ENCODE results near the gene TRIM61.

TRIM61 gene

GRCh38 chr4:165013691-165014090 is 36.2 kb upstream of the TRIM61 start:
- H3K18ac ChIP-seq (ENCODE audit: low read length): no peak overlapping the region
- no peak overlapping the region for H4K91ac ChIP-seq (ENCODE audit: low read depth, low read length)
- no peak overlapping the region for H4K8ac ChIP-seq (ENCODE audit: low read depth, low read length)
- no peaks in the 10 kb centered on the region for H3K79me1 ChIP-seq (ENCODE audit: low read length)
- H3K14ac ChIP-seq (ENCODE audit: low read length): no peak overlapping the region
- H2BK12ac ChIP-seq (ENCODE audit: low read length): no peak overlapping the region
- DNase-seq: no peak
- H3K9ac ChIP-seq (ENCODE audit: low read length): no peak overlapping the region
- H3K4ac ChIP-seq (ENCODE audit: low read depth, low read length): no peak overlapping the region
- no peaks in the 10 kb centered on the region for H3K4me1 ChIP-seq (ENCODE audit: control insufficient read depth in 1 of 2, insufficient read depth in 2 of 2, low read length in 2 of 2)
- H3K36me3 ChIP-seq (ENCODE audit: control insufficient read depth in 1 of 2, insufficient read depth in 2 of 2, low read length in 2 of 2): no peaks in the 10 kb centered on the region
- no peaks in the 10 kb centered on the region for H3K27me3 ChIP-seq (ENCODE audit: insufficient read depth, low read length)
- H3K27ac ChIP-seq (ENCODE audit: low read depth, low read length): no peak overlapping the region
- no peak overlapping the region for H3K4me2 ChIP-seq (ENCODE audit: low read length)
- no peak overlapping the region for H2AK5ac ChIP-seq (ENCODE audit: low read length)
- H3K9me3 ChIP-seq (ENCODE audit: insufficient read depth, low read depth, low read length): no peaks in the 10 kb centered on the region
- H3K23ac ChIP-seq (ENCODE audit: low read length): no peak overlapping the region
- no peak overlapping the region for H3K4me3 ChIP-seq (ENCODE audit: low read depth, low read length)
- no peak overlapping the region for H4K12ac ChIP-seq (ENCODE audit: low read depth, low read length)
- no peak overlapping the region for H2BK120ac ChIP-seq (ENCODE audit: insufficient read depth, low read length, poor library complexity)
- H2AFZ ChIP-seq (ENCODE audit: insufficient read depth, low read length, poor library complexity): no peak overlapping the region
- H3K79me2 ChIP-seq (ENCODE audit: control insufficient read depth, insufficient read depth, low read length, poor library complexity): no peaks in the 10 kb centered on the region
- no peak overlapping the region for H2BK5ac ChIP-seq (ENCODE audit: low read depth, low read length, poor library complexity)

GRCh38 chr4:165011403-165011802 is 33.9 kb upstream of the TRIM61 start:
- Histone ChIP-seq H2BK5ac (ENCODE audit: low read depth, low read length, poor library complexity) (no peak overlapping the region), H3K4me2 (ENCODE audit: low read length) (no peak overlapping the region), H4K91ac (ENCODE audit: low read depth, low read length) (no peak overlapping the region), H3K14ac (ENCODE audit: low read length) (no peak overlapping the region), H2BK120ac (ENCODE audit: insufficient read depth, low read length, poor library complexity) (no peak overlapping the region), H3K4me3 (ENCODE audit: low read depth, low read length) (no peak overlapping the region), H3K27ac (ENCODE audit: low read depth, low read length) (no peak overlapping the region), H3K27me3 (ENCODE audit: insufficient read depth, low read length) (no peaks in the 10 kb centered on the region), H4K8ac (ENCODE audit: low read depth, low read length) (no peak overlapping the region), H3K79me1 (ENCODE audit: low read length) (no peaks in the 10 kb centered on the region), H3K36me3 (ENCODE audit: control insufficient read depth in 1 of 2, insufficient read depth in 2 of 2, low read length in 2 of 2) (no peaks in the 10 kb centered on the region), H3K9me3 (ENCODE audit: insufficient read depth, low read depth, low read length) (no peaks in the 10 kb centered on the region), H2BK12ac (ENCODE audit: low read length) (no peak overlapping the region), H3K18ac (ENCODE audit: low read length) (no peak overlapping the region), H3K79me2 (ENCODE audit: control insufficient read depth, insufficient read depth, low read length, poor library complexity) (no peaks in the 10 kb centered on the region), H2AK5ac (ENCODE audit: low read length) (no peak overlapping the region), H3K4me1 (ENCODE audit: control insufficient read depth in 1 of 2, insufficient read depth in 2 of 2, low read length in 2 of 2) (no peaks in the 10 kb centered on the region), H2AFZ (ENCODE audit: insufficient read depth, low read length, poor library complexity) (no peak overlapping the region), H3K9ac (ENCODE audit: low read length) (no peak overlapping the region), H3K4ac (ENCODE audit: low read depth, low read length) (no peak overlapping the region), H3K23ac (ENCODE audit: low read length) (no peak overlapping the region), H4K12ac (ENCODE audit: low read depth, low read length) (no peak overlapping the region)
- DNase-seq: peak; percentile 57 to 76
- no CpG with 5 or more reads among the region's 5 CpGs for WGBS (ENCODE audit: extremely low coverage, insufficient coverage, insufficient read length)

GRCh38 chr4:165010991-165011390 is 33.5 kb upstream of the TRIM61 start:
- Histone ChIP-seq H3K79me2 (ENCODE audit: control insufficient read depth, insufficient read depth, low read length, poor library complexity) (no peaks in the 10 kb centered on the region), H3K18ac (ENCODE audit: low read length) (no peak overlapping the region), H3K36me3 (ENCODE audit: control insufficient read depth in 1 of 2, insufficient read depth in 2 of 2, low read length in 2 of 2) (no peaks in the 10 kb centered on the region), H4K91ac (ENCODE audit: low read depth, low read length) (no peak overlapping the region), H4K12ac (ENCODE audit: low read depth, low read length) (no peak overlapping the region), H2BK12ac (ENCODE audit: low read length) (no peak overlapping the region), H2BK120ac (ENCODE audit: insufficient read depth, low read length, poor library complexity) (no peak overlapping the region), H3K4me2 (ENCODE audit: low read length) (no peak overlapping the region), H3K14ac (ENCODE audit: low read length) (no peak overlapping the region), H3K27me3 (ENCODE audit: insufficient read depth, low read length) (no peaks in the 10 kb centered on the region), H3K27ac (ENCODE audit: low read depth, low read length) (no peak overlapping the region), H2AK5ac (ENCODE audit: low read length) (no peak overlapping the region), H3K4me1 (ENCODE audit: control insufficient read depth in 1 of 2, insufficient read depth in 2 of 2, low read length in 2 of 2) (no peaks in the 10 kb centered on the region), H4K8ac (ENCODE audit: low read depth, low read length) (no peak overlapping the region), H3K4ac (ENCODE audit: low read depth, low read length) (no peak overlapping the region), H3K9me3 (ENCODE audit: insufficient read depth, low read depth, low read length) (no peaks in the 10 kb centered on the region), H3K4me3 (ENCODE audit: low read depth, low read length) (no peak overlapping the region), H3K23ac (ENCODE audit: low read length) (no peak overlapping the region), H3K79me1 (ENCODE audit: low read length) (no peaks in the 10 kb centered on the region), H2BK5ac (ENCODE audit: low read depth, low read length, poor library complexity) (no peak overlapping the region), H2AFZ (ENCODE audit: insufficient read depth, low read length, poor library complexity) (no peak overlapping the region), H3K9ac (ENCODE audit: low read length) (no peak overlapping the region)
- no peak for DNase-seq
- no CpG with 5 or more reads among the region's 8 CpGs for WGBS (ENCODE audit: extremely low coverage, insufficient coverage, insufficient read length)

- H2AFZ ChIP-seq (ENCODE audit: insufficient read depth, low read length, poor library complexity): no peak overlapping the region
- H3K4me3 ChIP-seq (ENCODE audit: low read depth, low read length): no peak overlapping the region
- no peaks in the 10 kb centered on the region for H3K27me3 ChIP-seq (ENCODE audit: insufficient read depth, low read length)
- no peak overlapping the region for H4K12ac ChIP-seq (ENCODE audit: low read depth, low read length)
- no peak overlapping the region for H3K4ac ChIP-seq (ENCODE audit: low read depth, low read length)
- H3K9ac ChIP-seq (ENCODE audit: low read length): no peak overlapping the region
- no peak overlapping the region for H4K8ac ChIP-seq (ENCODE audit: low read depth, low read length)
- no peaks in the 10 kb centered on the region for H3K4me1 ChIP-seq (ENCODE audit: control insufficient read depth in 1 of 2, insufficient read depth in 2 of 2, low read length in 2 of 2)
- no peak overlapping the region for H3K4me2 ChIP-seq (ENCODE audit: low read length)
- no CpG with 5 or more reads among the region's 2 CpGs for WGBS (ENCODE audit: extremely low coverage, insufficient coverage, insufficient read length)
- H2BK5ac ChIP-seq (ENCODE audit: low read depth, low read length, poor library complexity): no peak overlapping the region
- no peak overlapping the region for H2BK120ac ChIP-seq (ENCODE audit: insufficient read depth, low read length, poor library complexity)
- no peak overlapping the region for H2BK12ac ChIP-seq (ENCODE audit: low read length)
- H3K79me2 ChIP-seq (ENCODE audit: control insufficient read depth, insufficient read depth, low read length, poor library complexity): no peaks in the 10 kb centered on the region
- H4K91ac ChIP-seq (ENCODE audit: low read depth, low read length): no peak overlapping the region
- DNase-seq: no peak
- H3K27ac ChIP-seq (ENCODE audit: low read depth, low read length): no peak overlapping the region
- H3K9me3 ChIP-seq (ENCODE audit: insufficient read depth, low read depth, low read length): no peaks in the 10 kb centered on the region
- no peak overlapping the region for H2AK5ac ChIP-seq (ENCODE audit: low read length)
- H3K36me3 ChIP-seq (ENCODE audit: control insufficient read depth in 1 of 2, insufficient read depth in 2 of 2, low read length in 2 of 2): no peaks in the 10 kb centered on the region
- no peaks in the 10 kb centered on the region for H3K79me1 ChIP-seq (ENCODE audit: low read length)
- no peak overlapping the region for H3K18ac ChIP-seq (ENCODE audit: low read length)
- H3K23ac ChIP-seq (ENCODE audit: low read length): no peak overlapping the region
- H3K14ac ChIP-seq (ENCODE audit: low read length): no peak overlapping the region
Observed at GRCh38 chr4:165010487-165010886, 33.0 kb upstream of the TRIM61 start.

Measured in trophoblast cell (in vitro differentiated cells and primary cell).